DOHH2 (cell line): ENCODE results near the gene SYNE3.
A peak's percentile ranks its signal among the peaks of the same experiment; 100 is the strongest.

Experiments used
- H3F3A ChIP-seq: fragments of 200-600 bp; sonication (generic), shearing (Covaris generic); 2 replicates; pipeline ENCODE4 v1.6.0; 2016; ENCODE audit warnings: antibody characterized with exemption, mild to moderate bottlenecking; ENCODE audit not compliant: control insufficient read depth, insufficient read depth
- H3K27ac ChIP-seq: fragments of 200-600 bp; sonication (generic); 2 replicates; pipeline ENCODE4 v1.5.1; 2014; ENCODE audit warnings: low read depth, mild to moderate bottlenecking, low read length, moderate library complexity
- H3K27me3 ChIP-seq: fragments of 200-600 bp; sonication (generic); 2 replicates; pipeline ENCODE4 v1.6.1; 2014; ENCODE audit warnings: mild to moderate bottlenecking, low read length, mixed read lengths; ENCODE audit not compliant: control insufficient read depth
- H3K36me3 ChIP-seq: fragments of 200-600 bp; sonication (generic); 2 replicates; pipeline ENCODE4 v1.6.1; 2014; ENCODE audit warnings: mild to moderate bottlenecking, low read length, moderate library complexity, mixed read lengths; ENCODE audit not compliant: control insufficient read depth
- H3K4me1 ChIP-seq: fragments of 200-600 bp; sonication (generic); 2 replicates; pipeline ENCODE4 v1.6.1; 2014; ENCODE audit warnings: mild to moderate bottlenecking, low read length, mixed read lengths; ENCODE audit not compliant: control insufficient read depth
- H3K4me2 ChIP-seq: fragments of 200-600 bp; sonication (generic); 2 replicates; pipeline ENCODE4 v1.6.0; 2014; ENCODE audit warnings: mild to moderate bottlenecking, low read length, moderate library complexity
- H3K4me3 ChIP-seq: fragments of 200-600 bp; sonication (generic); 2 replicates; pipeline ENCODE4 v1.5.1; 2014; ENCODE audit warnings: mild to moderate bottlenecking, low read length, mixed read lengths
- H3K79me2 ChIP-seq: fragments of 200-600 bp; sonication (generic); 2 replicates; pipeline ENCODE4 v1.6.1; 2014; ENCODE audit warnings: mild to moderate bottlenecking, low read length, mixed read lengths; ENCODE audit not compliant: control insufficient read depth
- H3K9me2 ChIP-seq: fragments of 200-600 bp; sonication (generic); replicated peaks from 2 replicates; pipeline ENCODE4 v1.6.1; 2014; ENCODE audit warnings: mild to moderate bottlenecking, low read length, mixed read lengths; ENCODE audit not compliant: control insufficient read depth
- H3K9me3 ChIP-seq: fragments of 200-600 bp; sonication (generic); 2 replicates; pipeline ENCODE4 v1.6.1; 2014; ENCODE audit warnings: antibody characterized with exemption, low read length, mixed read lengths; ENCODE audit not compliant: control insufficient read depth, insufficient read depth
- H4K20me1 ChIP-seq: fragments of 200-600 bp; sonication (generic); 2 replicates; pipeline ENCODE4 v1.6.0; 2014; ENCODE audit warnings: low read depth, mild to moderate bottlenecking, antibody characterized with exemption, low read length, moderate library complexity; ENCODE audit not compliant: control insufficient read depth, insufficient read depth
- CTCF ChIP-seq: fragments of 200-600 bp; sonication (generic); IDR thresholded peaks from one replicate; pipeline ENCODE4 v1.5.1; 2014; ENCODE audit warnings: antibody characterized with exemption, mild to moderate bottlenecking, low read depth, low read length; ENCODE audit not compliant: poor library complexity, severe bottlenecking
- EZH2phosphoT487 ChIP-seq: fragments of 200-600 bp; sonication (generic); IDR thresholded peaks from 2 replicates; pipeline ENCODE4 v1.6.1; 2017; ENCODE audit warnings: borderline replicate concordance, mild to moderate bottlenecking, antibody characterized with exemption, low read length, moderate library complexity, mixed read lengths

Gene SYNE3

GRCh38 chr14:95540236-95540855 is 23.9 kb upstream of the SYNE3 start:
- no peaks in the 10 kb centered on the region for H3K27me3 ChIP-seq
- H3K36me3 ChIP-seq = peaks cover 8% of the 10 kb centered on the region; the same call in 1 of the 2 replicates
- H3F3A ChIP-seq = no peaks in the 10 kb centered on the region
- H4K20me1 ChIP-seq = peaks cover 17% of the 10 kb centered on the region; the same call in 1 of the 2 replicates
- no peak overlapping the region for H3K27ac ChIP-seq
- TF ChIP-seq EZH2phosphoT487 (no peak), CTCF (no peak)
- H3K9me2 ChIP-seq = no peaks in the 10 kb centered on the region
- no peak overlapping the region for H3K4me2 ChIP-seq
- no peak overlapping the region for H3K4me3 ChIP-seq
- peaks cover 78% of the 10 kb centered on the region for H3K79me2 ChIP-seq
- peaks cover 15% of the 10 kb centered on the region for H3K4me1 ChIP-seq
- H3K9me3 ChIP-seq = no peaks in the 10 kb centered on the region

GRCh38 chr14:95538801-95539509 is 22.5 kb upstream of the SYNE3 start:
- Histone ChIP-seq H3K9me2 (no peaks in the 10 kb centered on the region), H3K27ac (no peak overlapping the region), H3K4me2 (no peak overlapping the region), H3K4me3 (no peak overlapping the region), H3K9me3 (no peaks in the 10 kb centered on the region), H3K4me1 (peaks cover 15% of the 10 kb centered on the region), H3F3A (no peaks in the 10 kb centered on the region), H3K79me2 (peaks cover 85% of the 10 kb centered on the region), H4K20me1 (peaks cover 17% of the 10 kb centered on the region; the same call in 1 of the 2 replicates), H3K27me3 (no peaks in the 10 kb centered on the region), H3K36me3 (peaks cover 7% of the 10 kb centered on the region)
- TF ChIP-seq CTCF (no peak), EZH2phosphoT487 (no peak)

GRCh38 chr14:95537298-95538089 is 21.0 kb upstream of the SYNE3 start:
- no peak overlapping the region for H3K4me3 ChIP-seq
- H3K36me3 ChIP-seq = peaks cover 22% of the 10 kb centered on the region
- peak overlapping the region; percentile 86; the same call in 1 of the 2 replicates for H3K4me2 ChIP-seq
- peaks cover 90% of the 10 kb centered on the region for H3K79me2 ChIP-seq
- H3K9me2 ChIP-seq = no peaks in the 10 kb centered on the region
- H3K27me3 ChIP-seq = no peaks in the 10 kb centered on the region
- no peak overlapping the region for H3K27ac ChIP-seq
- no peaks in the 10 kb centered on the region for H3K9me3 ChIP-seq
- peaks cover 25% of the 10 kb centered on the region; the same call in 1 of the 2 replicates for H4K20me1 ChIP-seq
- TF ChIP-seq CTCF (no peak), EZH2phosphoT487 (no peak)
- no peaks in the 10 kb centered on the region for H3F3A ChIP-seq
- peaks cover 23% of the 10 kb centered on the region for H3K4me1 ChIP-seq
